ENCODE measurements around the gene RIN3.

RIN3 gene

GRCh38 chr14:92680781-92681650 is 167.4 kb downstream of the RIN3 start:
- peaks cover 30% of the 10 kb centered on the region for H3K4me1 Mint-ChIP-seq
- peaks cover 22% of the 10 kb centered on the region for H3K36me3 Mint-ChIP-seq
- no peaks in the 10 kb centered on the region for H3K27me3 Mint-ChIP-seq
- H3K9me3 Mint-ChIP-seq, result no peaks in the 10 kb centered on the region
- no peak overlapping the region for H3K4me3 Mint-ChIP-seq
- H3K27ac Mint-ChIP-seq, result peak overlapping the region; percentile 77

- H3K27ac Mint-ChIP-seq, result peak overlapping the region; percentile 30
- H3K4me1 Mint-ChIP-seq, result peaks cover 11% of the 10 kb centered on the region
- no peaks in the 10 kb centered on the region for H3K9me3 Mint-ChIP-seq
- H3K27me3 Mint-ChIP-seq, result no peaks in the 10 kb centered on the region
- no peak overlapping the region for H3K4me3 Mint-ChIP-seq
- H3K36me3 Mint-ChIP-seq, result peaks cover 12% of the 10 kb centered on the region
These were observed 169.5 kb downstream of the RIN3 start for GRCh38 chr14:92683041-92683440.

- H3K9me3 Mint-ChIP-seq, result no peaks in the 10 kb centered on the region
- H3K27ac Mint-ChIP-seq, result no peak overlapping the region
- peaks cover 11% of the 10 kb centered on the region for H3K4me1 Mint-ChIP-seq
- no peaks in the 10 kb centered on the region for H3K27me3 Mint-ChIP-seq
- H3K4me3 Mint-ChIP-seq, result no peak overlapping the region
- H3K36me3 Mint-ChIP-seq, result peaks cover 7% of the 10 kb centered on the region
These were observed 171.4 kb downstream of the RIN3 start for GRCh38 chr14:92684801-92685560.

- no peak overlapping the region for H3K4me3 Mint-ChIP-seq
- H3K36me3 Mint-ChIP-seq, result peaks cover 3% of the 10 kb centered on the region
- no peaks in the 10 kb centered on the region for H3K9me3 Mint-ChIP-seq
- H3K4me1 Mint-ChIP-seq, result peaks cover 10% of the 10 kb centered on the region
- peak overlapping the region; percentile 41 for H3K27ac Mint-ChIP-seq
- no peaks in the 10 kb centered on the region for H3K27me3 Mint-ChIP-seq
These were observed 172.3 kb downstream of the RIN3 start for GRCh38 chr14:92685784-92686355.

- no peaks in the 10 kb centered on the region for H3K9me3 Mint-ChIP-seq
- H3K27ac Mint-ChIP-seq, result no peak overlapping the region
- no peaks in the 10 kb centered on the region for H3K27me3 Mint-ChIP-seq
- H3K36me3 Mint-ChIP-seq, result peaks cover 3% of the 10 kb centered on the region
- H3K4me3 Mint-ChIP-seq, result no peak overlapping the region
- H3K4me1 Mint-ChIP-seq, result peaks cover 4% of the 10 kb centered on the region
These were observed 172.9 kb downstream of the RIN3 start for GRCh38 chr14:92686411-92686899.

GRCh38 chr14:92686900-92687427 is 173.4 kb downstream of the RIN3 start:
- Mint-ChIP-seq H3K4me3 (no peak overlapping the region), H3K4me1 (peaks cover 3% of the 10 kb centered on the region), H3K9me3 (no peaks in the 10 kb centered on the region), H3K36me3 (peaks cover 3% of the 10 kb centered on the region), H3K27me3 (no peaks in the 10 kb centered on the region), H3K27ac (no peak overlapping the region)

- Mint-ChIP-seq H3K27me3 (no peaks in the 10 kb centered on the region), H3K9me3 (no peaks in the 10 kb centered on the region), H3K4me3 (no peak overlapping the region), H3K36me3 (peaks cover 3% of the 10 kb centered on the region), H3K27ac (no peak overlapping the region), H3K4me1 (peaks cover 9% of the 10 kb centered on the region)
These were observed 174.3 kb downstream of the RIN3 start for GRCh38 chr14:92687681-92688433.

- H3K4me1 Mint-ChIP-seq, result peaks cover 18% of the 10 kb centered on the region
- H3K36me3 Mint-ChIP-seq, result peaks cover 3% of the 10 kb centered on the region
- H3K27me3 Mint-ChIP-seq, result no peaks in the 10 kb centered on the region
- no peak overlapping the region for H3K4me3 Mint-ChIP-seq
- no peaks in the 10 kb centered on the region for H3K9me3 Mint-ChIP-seq
- no peak overlapping the region for H3K27ac Mint-ChIP-seq
These were observed 175.1 kb downstream of the RIN3 start for GRCh38 chr14:92688434-92689375.

- H3K27ac Mint-ChIP-seq, result peak overlapping the region; percentile 35
- H3K9me3 Mint-ChIP-seq, result no peaks in the 10 kb centered on the region
- peaks cover 33% of the 10 kb centered on the region for H3K4me1 Mint-ChIP-seq
- no peaks in the 10 kb centered on the region for H3K27me3 Mint-ChIP-seq
- peaks cover 3% of the 10 kb centered on the region for H3K36me3 Mint-ChIP-seq
- no peak overlapping the region for H3K4me3 Mint-ChIP-seq
These were observed 176.8 kb downstream of the RIN3 start for GRCh38 chr14:92690171-92691011.

GRCh38 chr14:92692822-92693226 is 179.2 kb downstream of the RIN3 start:
- H3K27ac Mint-ChIP-seq, result peak overlapping the region; percentile 51
- no peaks in the 10 kb centered on the region for H3K36me3 Mint-ChIP-seq
- H3K4me1 Mint-ChIP-seq, result peaks cover 50% of the 10 kb centered on the region
- no peaks in the 10 kb centered on the region for H3K9me3 Mint-ChIP-seq
- no peaks in the 10 kb centered on the region for H3K27me3 Mint-ChIP-seq
- H3K4me3 Mint-ChIP-seq, result no peak overlapping the region

GRCh38 chr14:92693998-92694795 is 180.6 kb downstream of the RIN3 start:
- H3K27ac Mint-ChIP-seq, result peak overlapping the region; percentile 37
- peaks cover 53% of the 10 kb centered on the region for H3K4me1 Mint-ChIP-seq
- H3K36me3 Mint-ChIP-seq, result no peaks in the 10 kb centered on the region
- no peaks in the 10 kb centered on the region for H3K27me3 Mint-ChIP-seq
- H3K9me3 Mint-ChIP-seq, result no peaks in the 10 kb centered on the region
- H3K4me3 Mint-ChIP-seq, result no peak overlapping the region

GRCh38 chr14:92694807-92695206 is 181.2 kb downstream of the RIN3 start:
- Mint-ChIP-seq H3K4me3 (no peak overlapping the region), H3K9me3 (no peaks in the 10 kb centered on the region), H3K27me3 (no peaks in the 10 kb centered on the region), H3K27ac (no peak overlapping the region), H3K4me1 (peaks cover 53% of the 10 kb centered on the region), H3K36me3 (no peaks in the 10 kb centered on the region)

- peaks cover 53% of the 10 kb centered on the region for H3K4me1 Mint-ChIP-seq
- no peaks in the 10 kb centered on the region for H3K36me3 Mint-ChIP-seq
- no peak overlapping the region for H3K4me3 Mint-ChIP-seq
- H3K9me3 Mint-ChIP-seq, result no peaks in the 10 kb centered on the region
- peak overlapping the region; percentile 46 for H3K27ac Mint-ChIP-seq
- no peaks in the 10 kb centered on the region for H3K27me3 Mint-ChIP-seq
These were observed 182.0 kb downstream of the RIN3 start for GRCh38 chr14:92695562-92695961.

All from activated naive CD4-positive, alpha-beta T cell treated with anti-CD3 and anti-CD28 coated beads, Interleukin-2, amount 50 U/mL, for 24 hours (primary cell).